Neural cell (in vitro differentiated cells): Measurements from ENCODE around the gene CDC73. TPM values are rescaled to one million over a fixed set of nuclear protein-coding genes. Genes with fewer than 3 reads are reported as not detected.
A peak's percentile ranks its signal among the peaks of the same experiment; 100 is the strongest.

Experiments used
- H2AFZ ChIP-seq: fragments of 200-600, 300-800 bp; sonication (generic), shearing (Covaris generic); 2 replicates; pipeline ENCODE4 v1.6.0; 2014; ENCODE audit warnings: low read depth, mild to moderate bottlenecking, antibody characterized with exemption, low read length, moderate library complexity
- H3F3A ChIP-seq: fragments of 200-600 bp; shearing (Covaris generic); 2 replicates; pipeline ENCODE4 v1.6.1; 2016; ENCODE audit warnings: mild to moderate bottlenecking, moderate library complexity, mixed read lengths, antibody characterized with exemption, low read length; ENCODE audit not compliant: insufficient read depth, poor library complexity, severe bottlenecking
- H3K27ac ChIP-seq: fragments of 200-600, 300-800 bp; sonication (generic), shearing (Covaris generic); 2 replicates; pipeline ENCODE4 v1.5.1; 2014; ENCODE audit warnings: mild to moderate bottlenecking, low read length, moderate library complexity
- H3K27me3 ChIP-seq: fragments of 300-800, 200-600 bp; sonication (generic), shearing (Covaris generic); 2 replicates; pipeline ENCODE4 v1.6.0; 2014; ENCODE audit warnings: mild to moderate bottlenecking, low read depth, low read length, moderate library complexity; ENCODE audit not compliant: insufficient read depth
- H3K36me3 ChIP-seq: fragments of 300-800, 200-600 bp; sonication (generic), shearing (Covaris generic); 2 replicates; pipeline ENCODE4 v1.5.1; 2014; ENCODE audit warnings: mild to moderate bottlenecking, antibody characterized with exemption, low read length, moderate library complexity; ENCODE audit not compliant: insufficient read depth
- H3K4me2 ChIP-seq: fragments of 300-800, 200-600 bp; sonication (generic), shearing (Covaris generic); 2 replicates; pipeline ENCODE4 v1.6.0; 2014; ENCODE audit warnings: mild to moderate bottlenecking, low read length
- H3K4me3 ChIP-seq: fragments of 300-800, 200-600 bp; sonication (generic), shearing (Covaris generic); 2 replicates; pipeline ENCODE4 v1.5.1; 2014; ENCODE audit warnings: mild to moderate bottlenecking, low read length, moderate library complexity
- H3K79me2 ChIP-seq: fragments of 200-600 bp; shearing (Covaris generic); replicated peaks from 2 replicates; pipeline ENCODE4 v1.6.0; 2014; ENCODE audit warnings: mild to moderate bottlenecking, low read length, moderate library complexity; ENCODE audit not compliant: insufficient read depth
- H3K9ac ChIP-seq: fragments of 300-800, 200-600 bp; sonication (generic), shearing (Covaris generic); 2 replicates; pipeline ENCODE4 v1.6.1; 2016; ENCODE audit warnings: mild to moderate bottlenecking, low read length, mixed read lengths
- H3K9me2 ChIP-seq: fragments of 200-600 bp; shearing (Covaris generic); 2 replicates; pipeline ENCODE4 v1.6.1; 2016; ENCODE audit warnings: mild to moderate bottlenecking, low read length, mixed read lengths; ENCODE audit not compliant: insufficient read depth
- H3K9me3 ChIP-seq: fragments of 200-600, 300-800 bp; sonication (generic), shearing (Covaris generic); 2 replicates; pipeline ENCODE4 v1.6.1; 2016; ENCODE audit warnings: mild to moderate bottlenecking, mixed run types, low read length, moderate library complexity, mixed read lengths
- H4K20me1 ChIP-seq: fragments of 200-600 bp; shearing (Covaris generic); 2 replicates; pipeline ENCODE4 v1.6.1; 2016; ENCODE audit warnings: mild to moderate bottlenecking, mixed run types; ENCODE audit not compliant: insufficient read depth
- EP300 ChIP-seq: fragments of 450-650 bp; conservative IDR thresholded peaks from 2 replicates; pipeline ENCODE4 v1.6.1; 2014; ENCODE audit warnings: antibody characterized with exemption, mild to moderate bottlenecking, moderate library complexity; ENCODE audit not compliant: poor library complexity, severe bottlenecking
- EZH2 ChIP-seq: fragments of 200-600, 300-800 bp; shearing (Covaris generic), sonication (generic); IDR thresholded peaks from 2 replicates; pipeline ENCODE4 v1.6.1; 2014; ENCODE audit warnings: antibody characterized with exemption, low read length, borderline replicate concordance, mild to moderate bottlenecking; ENCODE audit not compliant: insufficient read depth, poor library complexity, severe bottlenecking
- MXI1 ChIP-seq: fragments of 450-650 bp; conservative IDR thresholded peaks from 2 replicates; pipeline ENCODE4 v1.6.1; 2014; ENCODE audit warnings: antibody characterized with exemption, mild to moderate bottlenecking; ENCODE audit not compliant: poor library complexity, severe bottlenecking
- POLR2AphosphoS5 ChIP-seq: IDR thresholded peaks from 2 replicates; pipeline ENCODE4 v1.6.1; 2012
- RAD21 ChIP-seq: fragments of 450-650 bp; conservative IDR thresholded peaks from 2 replicates; pipeline ENCODE4 v1.6.1; 2014; ENCODE audit warnings: antibody characterized with exemption, mild to moderate bottlenecking, moderate library complexity
- SMC3 ChIP-seq: fragments of 450-650 bp; conservative IDR thresholded peaks from 2 replicates; pipeline ENCODE4 v1.6.1; 2014; ENCODE audit warnings: antibody characterized with exemption, mild to moderate bottlenecking, moderate library complexity; ENCODE audit not compliant: poor library complexity
- TAF1 ChIP-seq: IDR thresholded peaks from 2 replicates; pipeline ENCODE4 v1.6.1; 2012; ENCODE audit warnings: low read depth
- polyA plus RNA-seq: library from polyadenylated mRNA; depleted of rRNA; stranded (reverse); fragments of >200 nt; gene quantifications from 2 replicates; pipeline ENCODE4 v1.2.3, GENCODE V29; 2014
- TF ChIP-seq, protein P1 (sequence below): fragments of 450-650 bp; IDR thresholded peaks from 2 replicates; pipeline ENCODE4 v1.5.1; 2014; ENCODE audit warnings: antibody characterized with exemption, mild to moderate bottlenecking, moderate library complexity; ENCODE audit not compliant: poor library complexity, severe bottlenecking

The CDC73 gene
- polyA plus RNA-seq, 1 donor from 2014 or later: 11.9 TPM

GRCh38 chr1:193094112-193094511 is 27.7 kb upstream of the CDC73 start:
- no peak for TF ChIP-seq EP300
- no peak for TF ChIP-seq MXI1
- no peak for TF ChIP-seq RAD21
- no peak for TF ChIP-seq SMC3
- TF ChIP-seq POLR2AphosphoS5: no peak
- TF ChIP-seq, protein P1, sequence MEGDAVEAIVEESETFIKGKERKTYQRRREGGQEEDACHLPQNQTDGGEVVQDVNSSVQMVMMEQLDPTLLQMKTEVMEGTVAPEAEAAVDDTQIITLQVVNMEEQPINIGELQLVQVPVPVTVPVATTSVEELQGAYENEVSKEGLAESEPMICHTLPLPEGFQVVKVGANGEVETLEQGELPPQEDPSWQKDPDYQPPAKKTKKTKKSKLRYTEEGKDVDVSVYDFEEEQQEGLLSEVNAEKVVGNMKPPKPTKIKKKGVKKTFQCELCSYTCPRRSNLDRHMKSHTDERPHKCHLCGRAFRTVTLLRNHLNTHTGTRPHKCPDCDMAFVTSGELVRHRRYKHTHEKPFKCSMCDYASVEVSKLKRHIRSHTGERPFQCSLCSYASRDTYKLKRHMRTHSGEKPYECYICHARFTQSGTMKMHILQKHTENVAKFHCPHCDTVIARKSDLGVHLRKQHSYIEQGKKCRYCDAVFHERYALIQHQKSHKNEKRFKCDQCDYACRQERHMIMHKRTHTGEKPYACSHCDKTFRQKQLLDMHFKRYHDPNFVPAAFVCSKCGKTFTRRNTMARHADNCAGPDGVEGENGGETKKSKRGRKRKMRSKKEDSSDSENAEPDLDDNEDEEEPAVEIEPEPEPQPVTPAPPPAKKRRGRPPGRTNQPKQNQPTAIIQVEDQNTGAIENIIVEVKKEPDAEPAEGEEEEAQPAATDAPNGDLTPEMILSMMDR: no peak
- no peak for TF ChIP-seq EZH2
- Histone ChIP-seq H3K27ac (no peak overlapping the region), H3K36me3 (no peaks in the 10 kb centered on the region), H3K4me3 (no peak overlapping the region), H3K9ac (no peak overlapping the region), H4K20me1 (no peaks in the 10 kb centered on the region), H3K9me3 (no peaks in the 10 kb centered on the region), H3K27me3 (no peaks in the 10 kb centered on the region), H3K79me2 (no peaks in the 10 kb centered on the region), H3F3A (no peaks in the 10 kb centered on the region), H3K9me2 (no peaks in the 10 kb centered on the region), H2AFZ (no peak overlapping the region), H3K4me2 (no peak overlapping the region)

- H3K9me2 ChIP-seq: no peaks in the 10 kb centered on the region
- no peak overlapping the region for H3K9ac ChIP-seq
- H4K20me1 ChIP-seq: no peaks in the 10 kb centered on the region
- TF ChIP-seq RAD21 (no peak), EP300 (no peak), EZH2 (no peak), SMC3 (no peak)
- TF ChIP-seq, protein P1: no peak
- no peak overlapping the region for H3K4me3 ChIP-seq
- no peaks in the 10 kb centered on the region for H3K9me3 ChIP-seq
- no peak overlapping the region for H2AFZ ChIP-seq
- no peaks in the 10 kb centered on the region for H3K79me2 ChIP-seq
- H3K27ac ChIP-seq: no peak overlapping the region
- H3K4me2 ChIP-seq: no peak overlapping the region
- peaks cover 4% of the 10 kb centered on the region for H3K27me3 ChIP-seq
- H3K36me3 ChIP-seq: no peaks in the 10 kb centered on the region
- peaks cover 5% of the 10 kb centered on the region for H3F3A ChIP-seq
Measured at GRCh38 chr1:193102662-193103061, 19.2 kb upstream of the CDC73 start.

DNA sequence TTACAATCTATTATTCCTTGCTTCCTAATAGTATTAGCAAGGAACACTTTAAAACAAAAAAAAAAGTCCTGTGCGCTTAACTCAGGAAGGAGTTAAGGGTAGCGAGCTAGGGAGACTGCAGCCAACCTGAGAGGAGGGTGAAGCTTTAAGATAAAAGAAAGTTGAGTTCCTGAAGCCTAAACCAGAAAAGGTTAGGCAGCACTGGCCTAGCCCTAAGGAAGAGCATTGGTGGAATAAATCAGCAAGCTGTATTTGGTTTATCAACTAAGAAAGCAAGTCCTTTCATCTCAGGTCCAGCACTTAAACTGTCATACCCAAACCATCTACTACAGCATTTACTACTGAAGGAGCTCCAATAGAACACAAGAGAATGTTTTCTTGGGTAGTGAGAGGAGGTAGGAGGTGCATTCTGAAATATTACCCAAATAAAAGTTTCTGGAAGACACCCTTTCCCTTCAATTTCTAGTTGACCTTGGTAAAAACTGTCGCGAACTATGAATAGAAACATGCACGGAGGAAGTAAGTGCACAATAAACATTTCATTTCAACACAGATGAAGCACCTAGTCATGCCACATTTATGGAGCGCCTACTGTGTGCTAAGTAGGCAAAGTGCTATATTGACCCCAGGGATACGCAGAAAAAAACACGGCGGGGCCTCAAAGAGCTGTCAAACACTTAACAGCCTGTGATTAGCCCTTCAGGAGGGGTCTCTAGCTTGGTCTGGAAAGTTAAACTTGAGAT is 17.9 kb upstream of the CDC73 start:
- Histone ChIP-seq H3K79me2 (no peaks in the 10 kb centered on the region), H3K36me3 (no peaks in the 10 kb centered on the region), H3K9ac (peak overlapping the region; percentile 58), H3K4me3 (peak overlapping the region; percentile 87), H3K4me2 (peak overlapping the region; percentile 92), H3K27ac (no peak overlapping the region), H3K9me2 (no peaks in the 10 kb centered on the region), H3F3A (peaks cover 5% of the 10 kb centered on the region), H3K9me3 (no peaks in the 10 kb centered on the region), H2AFZ (no peak overlapping the region), H4K20me1 (no peaks in the 10 kb centered on the region), H3K27me3 (peaks cover 4% of the 10 kb centered on the region)
- TF ChIP-seq EP300: no peak
- TF ChIP-seq EZH2: no peak
- TF ChIP-seq RAD21: no peak
- TF ChIP-seq TAF1: no peak
